Cardiac fibroblast (primary cell): ENCODE data around the gene LAMB4.

ENCODE experiments used
- DNase-seq, 2 donors: peaks; one replicate each; pipeline versions ENCODE4 v3.0.0 to v3.0.0-alpha.2; 2010; ENCODE audit warnings: low read depth in 2 of 2
- H3K4me3 ChIP-seq, 2 donors: replicated peaks in 1 of 2; 1 replicate in 1 of 2; 2 replicates in 1 of 2; pipeline ENCODE4 v1.5.1; 2011; ENCODE audit warnings: low read depth in 2 of 2, low read length in 2 of 2, mild to moderate bottlenecking in 2 of 2, moderate library complexity in 1 of 2
- TF ChIP-seq, protein P1 (sequence below): IDR thresholded peaks from one replicate; pipeline ENCODE4 v1.5.1; 2011; ENCODE audit warnings: low read depth, mild to moderate bottlenecking, low read length, inconsistent platforms

The LAMB4 gene

DNA sequence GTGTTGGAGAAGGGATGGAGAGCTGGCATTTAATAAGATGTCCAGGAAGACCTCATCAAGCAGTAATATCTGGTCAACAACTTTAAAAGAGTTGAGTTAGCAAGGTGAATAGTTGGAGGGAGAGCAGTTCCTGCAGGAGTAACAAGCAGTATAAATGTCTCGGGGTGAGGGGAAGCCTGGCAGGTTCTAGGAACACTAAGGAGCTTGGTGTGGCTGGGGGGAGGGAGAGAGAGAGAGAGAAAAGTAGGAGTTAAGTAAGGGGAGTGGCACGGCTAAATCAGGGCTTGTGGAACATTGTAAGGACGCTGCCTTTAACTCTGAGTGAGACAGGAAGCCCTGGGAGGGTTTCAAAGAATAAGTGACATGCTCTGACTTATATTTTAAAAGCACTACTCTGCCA lies 22.0 kb upstream of the LAMB4 start:
- DNase-seq = no peak
- no peak overlapping the region for H3K4me3 ChIP-seq

DNA sequence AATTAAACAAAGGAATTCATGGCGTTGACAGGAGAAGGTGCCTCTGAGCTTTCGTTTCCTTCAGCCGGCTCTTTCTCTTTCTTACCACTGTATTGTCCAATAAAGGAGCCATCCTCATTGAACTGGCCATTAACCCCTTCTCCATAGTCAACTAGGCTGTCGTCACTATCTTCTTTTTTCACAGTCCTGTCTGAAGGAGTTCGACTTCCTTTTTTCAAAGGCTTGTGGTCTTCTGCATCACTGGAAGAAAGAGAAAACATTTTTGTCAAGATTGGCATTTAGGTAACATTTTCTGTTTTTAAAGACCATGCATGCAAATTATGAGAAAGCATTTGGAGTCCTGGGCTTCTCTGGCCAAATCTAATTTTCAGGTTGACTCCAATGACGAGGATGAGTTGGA lies 19.7 kb upstream of the LAMB4 start:
- TF ChIP-seq, protein P1, sequence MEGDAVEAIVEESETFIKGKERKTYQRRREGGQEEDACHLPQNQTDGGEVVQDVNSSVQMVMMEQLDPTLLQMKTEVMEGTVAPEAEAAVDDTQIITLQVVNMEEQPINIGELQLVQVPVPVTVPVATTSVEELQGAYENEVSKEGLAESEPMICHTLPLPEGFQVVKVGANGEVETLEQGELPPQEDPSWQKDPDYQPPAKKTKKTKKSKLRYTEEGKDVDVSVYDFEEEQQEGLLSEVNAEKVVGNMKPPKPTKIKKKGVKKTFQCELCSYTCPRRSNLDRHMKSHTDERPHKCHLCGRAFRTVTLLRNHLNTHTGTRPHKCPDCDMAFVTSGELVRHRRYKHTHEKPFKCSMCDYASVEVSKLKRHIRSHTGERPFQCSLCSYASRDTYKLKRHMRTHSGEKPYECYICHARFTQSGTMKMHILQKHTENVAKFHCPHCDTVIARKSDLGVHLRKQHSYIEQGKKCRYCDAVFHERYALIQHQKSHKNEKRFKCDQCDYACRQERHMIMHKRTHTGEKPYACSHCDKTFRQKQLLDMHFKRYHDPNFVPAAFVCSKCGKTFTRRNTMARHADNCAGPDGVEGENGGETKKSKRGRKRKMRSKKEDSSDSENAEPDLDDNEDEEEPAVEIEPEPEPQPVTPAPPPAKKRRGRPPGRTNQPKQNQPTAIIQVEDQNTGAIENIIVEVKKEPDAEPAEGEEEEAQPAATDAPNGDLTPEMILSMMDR = no peak
- no peak overlapping the region for H3K4me3 ChIP-seq
- peak in 1 of 2 donors; percentile 19 for DNase-seq

More for the DNA sequence above, 22.0 kb upstream of the LAMB4 start:
- TF ChIP-seq, protein P1 = no peak

DNA sequence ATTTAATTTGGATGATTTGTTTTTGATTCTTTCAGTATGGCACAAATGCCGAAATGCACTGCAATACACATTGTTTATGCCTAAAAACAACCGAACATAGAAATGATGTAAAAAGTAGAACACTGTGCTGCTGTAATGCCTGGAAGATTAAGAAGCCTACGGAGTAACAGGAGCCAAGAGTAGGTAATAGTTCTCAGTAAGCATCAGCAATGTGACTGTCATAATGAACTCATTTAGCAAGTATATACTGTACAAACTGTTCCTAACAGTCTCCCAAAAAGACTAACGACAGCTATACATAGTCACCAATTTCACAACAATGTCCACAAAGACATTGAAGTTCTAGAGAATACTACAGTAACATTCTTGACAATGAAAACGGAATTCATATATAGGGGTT lies 19.0 kb upstream of the LAMB4 start:
- TF ChIP-seq, protein P1 = no peak

DNA sequence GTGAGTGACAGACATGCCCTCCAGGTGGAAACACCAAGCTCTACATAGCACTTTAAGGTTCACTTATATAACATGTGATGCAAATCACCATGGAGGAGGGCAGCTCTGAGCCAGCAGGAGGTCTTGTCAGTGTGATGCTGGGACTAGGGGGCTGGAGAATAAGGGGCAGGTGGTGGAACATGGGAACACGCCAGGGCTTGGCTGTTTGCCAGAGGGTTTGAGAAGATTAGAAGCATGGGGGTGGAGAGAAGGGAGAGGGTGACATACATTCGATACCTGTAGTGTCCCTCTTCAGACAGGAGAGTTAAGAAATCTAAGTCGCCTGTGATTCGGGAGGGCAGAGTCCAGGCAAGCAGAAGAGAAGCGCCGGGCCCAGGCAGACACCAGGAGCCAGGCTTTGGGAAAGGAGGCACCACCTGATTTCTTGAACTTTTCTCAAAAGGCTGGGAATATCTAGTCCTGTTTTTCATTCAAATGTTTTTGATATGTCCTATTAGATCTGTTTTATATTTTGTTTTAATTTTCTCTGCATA lies 16.9 kb upstream of the LAMB4 start:
- no peak for DNase-seq
- H3K4me3 ChIP-seq = no peak overlapping the region
- TF ChIP-seq, protein P1 = no peak

More for the DNA sequence above, 19.0 kb upstream of the LAMB4 start:
- H3K4me3 ChIP-seq = no peak overlapping the region
- no peak for DNase-seq

DNA sequence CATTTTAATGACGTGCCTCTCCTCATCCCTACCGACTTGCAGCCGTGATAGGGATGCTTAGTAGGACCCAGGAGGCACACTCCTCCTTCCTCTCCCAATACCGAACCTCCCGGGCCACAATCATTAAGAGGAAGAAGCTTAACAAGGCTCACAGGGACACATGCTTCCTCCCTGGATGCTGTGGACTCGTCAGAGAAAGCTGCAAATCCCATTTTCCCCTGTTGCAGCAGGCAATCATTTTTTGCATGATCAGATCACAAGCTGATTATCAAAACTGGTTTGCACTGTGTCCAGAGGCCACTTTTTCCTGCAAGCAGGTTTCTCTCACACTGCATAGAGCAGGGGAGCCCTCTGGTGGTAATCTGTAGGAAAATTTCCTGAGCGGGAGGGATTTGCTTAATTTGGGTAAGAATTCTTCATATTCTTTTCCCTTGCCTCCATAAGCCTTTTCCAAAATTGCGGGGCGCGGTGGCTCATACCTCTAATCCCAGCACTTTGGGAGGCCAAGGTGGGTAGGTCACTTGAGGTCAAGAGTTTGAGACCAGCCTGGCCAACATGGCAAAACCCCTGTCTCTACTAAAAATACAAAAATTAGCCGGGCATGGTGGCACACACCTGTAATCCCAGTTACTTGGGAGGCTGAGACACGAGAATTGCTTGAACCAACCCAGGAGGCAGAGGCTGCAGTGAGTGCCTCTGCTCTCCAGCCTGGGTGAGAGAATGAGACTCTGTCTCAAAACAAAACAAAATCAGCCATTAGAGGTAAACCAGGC lies 16.1 kb upstream of the LAMB4 start:
- TF ChIP-seq, protein P1 = peak; percentile 92
- peak; percentile 91 for DNase-seq
- H3K4me3 ChIP-seq = no peak overlapping the region

DNA sequence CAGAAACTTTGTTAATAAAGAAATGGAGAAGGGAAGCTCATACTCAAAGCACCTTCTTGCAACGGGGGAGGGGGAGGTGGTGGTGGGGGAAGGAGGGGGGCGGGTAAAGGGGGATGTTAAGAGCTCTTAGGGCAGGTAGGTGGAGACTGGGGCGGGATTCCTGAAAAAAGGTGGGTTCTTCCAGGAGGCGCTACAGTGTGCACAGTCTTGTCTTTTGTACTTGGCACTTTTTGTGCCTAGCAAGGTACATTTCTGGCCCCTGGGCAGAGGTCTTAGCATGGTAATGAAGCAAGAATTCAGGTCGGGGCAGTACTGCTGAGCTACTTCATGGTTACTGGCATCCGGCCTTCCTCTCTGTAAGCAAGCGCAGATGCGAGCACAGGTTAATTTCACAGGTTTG lies 15.2 kb upstream of the LAMB4 start:
- no peak overlapping the region for H3K4me3 ChIP-seq
- DNase-seq = no peak
- TF ChIP-seq, protein P1 = no peak
